Stimulated activated CD8-positive, alpha-beta memory T cell treated with anti-CD3 and anti-CD28 coated beads, Interleukin-4, amount 100 ng/mL, for 24 hours (primary cell): ENCODE results near the gene C12orf60.

Experiments
- DNase-seq: peaks from one replicate; pipeline ENCODE4 v3.0.0-alpha.2; 2020; ENCODE audit warnings: low read depth

The C12orf60 gene

DNA sequence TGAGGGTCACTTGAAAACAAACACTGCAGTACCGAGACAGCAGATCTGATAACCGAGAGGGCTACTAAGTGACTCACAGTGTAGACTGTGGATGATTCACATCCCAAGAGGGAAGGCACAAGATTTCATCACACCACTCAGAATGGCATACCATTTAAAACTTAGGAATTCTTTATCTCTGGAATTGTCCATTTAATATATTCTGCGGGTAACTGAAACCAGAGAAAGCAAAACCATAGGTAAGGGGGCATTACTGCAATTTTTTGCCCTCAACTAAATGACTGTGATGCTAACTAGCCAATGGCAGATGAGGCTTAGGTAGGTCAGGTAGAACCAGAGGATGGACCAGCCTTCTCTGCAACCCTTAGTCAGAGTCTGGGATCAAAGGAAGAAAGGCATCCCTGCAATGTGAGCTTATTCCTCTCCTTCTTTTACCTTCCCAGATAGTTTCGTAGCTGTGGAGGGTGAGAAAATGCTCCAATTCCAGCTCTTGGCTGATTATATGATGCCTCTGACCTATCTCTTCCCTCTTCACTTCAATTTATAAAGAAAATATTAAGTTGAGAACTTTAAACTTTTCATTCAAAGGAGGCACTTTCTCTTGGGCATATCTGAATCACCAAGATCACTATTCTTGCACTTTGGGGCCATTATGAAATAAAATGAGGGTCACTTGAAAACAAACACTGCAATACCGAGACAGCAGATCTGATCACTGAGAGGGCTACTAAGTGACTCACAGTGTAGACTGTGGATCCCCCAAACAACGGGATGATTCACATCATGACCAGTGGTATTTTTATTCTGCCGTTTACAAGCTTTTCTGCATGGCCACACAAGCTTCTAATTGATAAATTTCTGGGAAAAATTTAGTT lies 33.1 kb downstream of the C12orf60 start:
- no peak for DNase-seq

DNA sequence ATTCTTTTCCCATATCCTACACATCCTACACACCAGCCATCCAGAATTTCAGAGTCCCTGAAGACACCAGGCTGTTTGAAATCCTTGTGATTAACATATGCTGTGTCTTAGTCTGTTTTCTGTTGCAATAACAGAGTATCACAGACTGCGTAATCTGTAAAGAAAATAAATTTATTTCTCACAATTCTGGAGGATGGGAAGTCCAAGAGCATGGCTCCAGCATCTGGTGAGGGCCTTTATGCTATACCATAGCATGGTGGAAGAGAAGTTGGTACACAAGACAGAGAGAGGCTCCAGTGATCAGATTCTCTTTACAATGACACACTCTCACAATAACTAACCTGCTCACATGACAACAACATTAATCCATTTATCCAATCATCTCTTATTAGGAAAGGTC lies 35.8 kb downstream of the C12orf60 start:
- no peak for DNase-seq

DNA sequence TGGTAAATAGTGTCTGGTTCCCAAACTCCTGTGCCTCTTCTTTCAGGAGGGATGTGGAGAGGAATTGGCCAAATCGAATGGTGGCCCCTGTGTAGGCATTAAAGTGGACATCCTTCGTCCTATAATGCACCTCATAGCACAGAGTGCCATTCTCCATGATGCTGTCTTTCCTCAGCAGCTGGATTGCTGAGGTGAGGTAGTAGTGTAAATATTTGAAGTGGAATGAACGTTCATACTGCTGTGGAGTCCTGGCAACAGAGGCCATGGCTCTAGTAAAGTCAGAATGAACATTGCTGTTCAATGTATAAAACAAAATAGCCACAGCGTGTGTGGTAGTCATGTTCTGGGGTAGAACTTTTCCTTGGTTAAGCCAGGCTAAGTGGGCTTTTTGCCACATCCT lies 37.1 kb downstream of the C12orf60 start:
- DNase-seq = no peak

DNA sequence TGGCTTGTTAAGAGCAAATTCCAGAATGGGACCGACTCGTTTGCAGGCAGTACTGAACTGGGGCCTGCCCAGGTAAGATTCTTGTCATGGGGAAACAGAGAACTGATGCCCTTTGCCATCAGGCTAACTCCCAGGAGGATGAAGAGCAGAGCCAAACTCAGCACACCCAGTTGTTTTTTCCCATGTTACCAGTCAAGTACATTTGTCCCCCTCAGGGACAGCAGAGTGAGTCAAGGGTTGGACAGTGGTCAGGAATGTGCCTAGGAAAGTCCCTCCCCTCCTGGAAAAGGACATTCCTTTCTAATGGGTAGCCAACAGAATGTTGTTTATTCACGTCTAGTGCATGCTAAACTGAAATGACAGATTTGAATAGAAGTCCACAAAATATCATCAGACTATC lies 38.3 kb downstream of the C12orf60 start:
- DNase-seq = no peak

DNA sequence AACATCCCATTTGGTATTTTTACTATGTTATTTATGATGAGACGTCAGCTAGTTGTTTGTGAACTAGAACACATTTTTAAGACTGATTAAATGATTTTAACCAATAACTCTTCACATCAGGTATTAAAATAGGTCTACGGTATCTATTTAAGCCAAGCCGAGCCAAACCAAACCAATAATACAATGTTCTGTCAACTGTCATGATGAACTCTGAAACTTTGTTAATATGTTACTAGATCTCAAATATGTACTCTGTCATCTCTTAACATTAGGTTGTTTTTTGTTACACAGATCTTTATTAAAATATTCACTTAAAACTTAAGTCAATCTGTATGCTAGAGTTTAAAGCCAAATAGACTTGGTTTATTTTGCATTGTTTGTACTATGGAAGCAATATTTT lies 38.8 kb downstream of the C12orf60 start:
- no peak for DNase-seq

DNA sequence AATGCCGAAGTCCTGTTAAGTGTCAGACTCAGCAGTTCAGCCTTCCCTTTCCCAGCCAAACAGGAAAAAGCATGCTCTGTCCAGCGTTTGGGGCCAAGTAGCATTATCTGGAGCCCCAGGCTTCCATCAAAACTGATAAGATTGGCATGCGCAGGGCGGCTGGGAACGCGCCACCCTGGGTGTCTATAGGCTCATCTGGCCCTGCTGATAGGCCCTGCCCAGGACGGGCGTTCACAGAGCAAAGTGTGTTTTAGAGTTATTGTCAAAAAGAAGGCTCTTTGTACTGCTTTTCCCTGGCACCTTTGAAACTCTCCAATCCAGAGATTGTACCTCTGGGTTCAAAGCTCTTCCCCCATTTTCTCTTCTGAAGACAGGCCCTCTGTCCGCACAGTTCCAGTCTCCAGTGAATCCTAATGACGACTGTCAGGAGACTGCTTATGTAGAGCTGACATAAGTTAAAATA lies 40.0 kb downstream of the C12orf60 start, which contains the start of gene ART4:
TSS of gene ART4 (minus strand) at position 102 of the 463 bp plus-strand sequence. CDS start 413 bp downstream, outside the sequence.
- no peak for DNase-seq

DNA sequence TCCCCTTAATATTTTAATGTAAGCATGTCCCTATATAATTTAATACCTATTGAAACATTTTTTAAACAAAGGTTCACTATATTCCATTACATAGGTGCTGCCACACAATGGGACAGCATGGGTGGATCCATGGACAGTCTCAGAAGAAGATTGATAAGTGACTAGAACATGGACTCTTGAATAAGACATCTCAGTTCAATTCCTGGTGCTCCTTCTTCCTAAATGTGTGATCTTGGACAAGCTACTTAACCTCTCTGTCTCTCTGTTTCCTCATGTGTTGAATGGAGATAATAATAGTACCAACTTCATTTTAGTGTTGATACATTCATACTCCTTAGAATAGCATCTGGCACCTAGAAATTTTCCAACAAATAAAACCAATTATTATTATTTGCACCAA lies 40.9 kb downstream of the C12orf60 start:
- DNase-seq = no peak

DNA sequence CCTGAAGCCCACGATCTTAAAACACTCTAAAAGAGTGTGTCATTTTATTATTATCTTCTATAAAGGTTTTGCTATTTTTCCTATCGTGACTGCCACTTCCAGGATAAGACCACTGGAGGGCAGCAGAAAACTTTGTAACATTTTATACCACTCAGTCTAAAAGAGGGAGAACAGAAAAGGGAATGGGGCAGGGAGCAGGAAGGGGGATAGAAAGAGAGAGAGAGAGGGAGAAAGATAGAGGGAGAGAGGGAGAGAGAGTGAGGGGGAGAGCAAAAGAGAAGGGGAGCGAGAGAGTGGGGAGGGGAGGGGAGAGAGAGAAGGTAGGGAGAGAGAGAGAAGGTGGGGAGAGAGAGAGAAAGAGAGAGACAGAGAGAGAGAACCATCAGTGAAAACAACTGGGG lies 41.9 kb downstream of the C12orf60 start:
- no peak for DNase-seq

DNA sequence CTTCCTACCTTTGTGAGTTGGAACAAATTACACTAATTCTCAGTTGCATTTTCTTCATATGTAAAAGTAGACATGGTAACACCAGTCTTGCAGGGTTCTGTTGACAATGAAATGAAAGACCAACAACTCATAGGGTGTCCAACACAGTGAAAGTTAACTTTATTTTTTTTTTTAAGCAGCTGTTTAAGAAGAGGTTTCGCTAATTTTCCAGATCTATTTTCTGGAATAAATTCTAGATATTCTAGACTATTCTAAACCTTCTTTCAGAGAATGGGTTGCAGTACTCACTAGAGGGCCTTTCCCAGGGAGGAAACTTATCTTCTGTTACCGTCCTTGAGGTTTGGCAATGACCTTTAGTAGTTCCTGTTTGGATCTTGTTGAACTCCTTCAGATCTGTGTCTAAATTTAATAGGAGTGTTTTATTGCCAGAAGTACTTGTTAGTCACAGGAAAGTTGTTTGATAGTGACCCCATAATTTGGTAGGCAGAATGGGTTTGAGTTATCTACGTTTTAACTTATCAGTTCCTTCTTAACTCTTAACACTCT lies 42.6 kb downstream of the C12orf60 start:
- no peak for DNase-seq

DNA sequence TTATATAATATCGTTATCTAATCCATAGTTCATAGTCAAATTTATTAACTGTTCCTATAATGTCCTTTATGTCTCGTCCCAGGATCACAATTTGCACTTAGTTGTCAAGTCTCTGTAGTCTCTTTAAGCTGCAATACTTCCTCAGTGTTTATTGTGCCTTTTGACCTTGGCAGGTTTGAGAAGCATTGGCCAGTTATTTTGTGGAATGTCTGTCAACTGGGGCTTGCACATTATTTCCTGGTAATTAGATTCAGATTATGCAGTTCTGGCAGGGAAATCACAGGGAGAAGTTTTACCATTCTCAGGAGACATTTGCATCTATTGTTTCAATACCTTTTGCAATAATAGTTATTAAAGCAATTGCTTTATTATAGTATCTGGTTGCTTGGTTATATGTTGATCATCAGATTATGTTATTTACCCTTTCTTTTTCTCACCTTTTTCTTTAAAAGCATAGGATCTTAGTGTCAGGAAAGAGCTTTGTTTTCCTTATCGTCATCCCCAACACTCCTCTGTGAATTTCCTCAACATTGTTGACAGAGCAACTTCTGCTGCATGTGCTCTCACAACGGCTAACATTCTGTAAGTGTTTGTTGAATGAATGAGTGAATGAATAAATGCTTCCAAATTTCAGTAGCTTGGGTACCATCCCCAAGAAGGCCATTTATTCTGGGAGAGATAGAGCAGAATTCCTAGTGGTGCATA lies 43.6 kb downstream of the C12orf60 start:
- DNase-seq = no peak

DNA sequence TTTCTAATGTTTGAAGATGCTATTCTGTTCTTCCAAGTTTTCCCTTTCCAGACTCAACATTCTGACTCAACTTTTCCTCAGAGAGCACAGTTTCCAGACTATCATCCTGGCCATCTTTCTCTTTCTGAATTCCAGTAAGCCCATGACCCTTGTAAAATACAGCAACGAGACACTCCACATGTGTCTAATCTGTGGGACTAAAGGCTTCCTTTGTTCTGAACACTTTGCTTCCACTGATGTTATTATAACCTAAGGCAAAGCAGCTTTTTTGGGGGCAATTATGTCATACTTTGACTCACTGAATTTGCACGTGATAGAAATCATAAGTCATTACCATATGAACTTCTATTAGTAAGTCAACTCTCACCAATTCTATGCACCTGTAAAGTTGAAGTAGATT lies 46.2 kb downstream of the C12orf60 start:
- no peak for DNase-seq

DNA sequence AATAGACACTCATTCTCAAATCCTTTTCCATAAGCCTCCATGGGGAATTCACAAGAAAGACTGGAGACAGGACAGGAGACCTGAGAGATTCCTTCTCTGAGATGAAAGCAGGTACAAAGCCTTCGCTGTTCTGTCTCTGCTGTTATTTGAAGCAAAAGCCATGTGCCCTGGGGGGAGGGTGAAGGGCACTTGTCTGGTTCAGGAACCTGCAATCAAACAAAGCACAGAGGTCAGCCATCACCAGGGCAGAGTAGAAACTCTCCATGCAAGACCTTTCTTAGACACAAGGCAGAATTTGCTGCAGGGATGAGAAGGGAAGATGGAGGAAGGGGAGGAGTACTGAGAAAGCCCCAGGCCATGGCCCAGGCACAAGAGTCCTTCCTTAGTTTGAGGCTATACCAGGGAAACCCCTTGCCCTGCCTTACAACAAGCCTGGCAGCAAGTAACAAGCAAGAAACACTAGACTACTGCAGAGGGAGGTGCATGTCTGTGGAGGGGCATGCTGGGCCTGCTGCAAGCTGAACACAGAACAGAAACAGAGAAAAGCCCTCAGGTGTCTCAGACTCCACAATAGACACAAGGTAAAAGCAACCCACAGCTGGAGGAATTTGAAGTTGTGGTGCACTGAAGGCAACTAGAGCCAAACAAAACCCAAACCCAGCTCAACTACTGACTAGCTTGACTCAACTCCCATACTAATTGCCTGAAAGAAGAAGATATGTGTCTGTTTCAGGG lies 47.6 kb downstream of the C12orf60 start:
- DNase-seq = no peak

DNA sequence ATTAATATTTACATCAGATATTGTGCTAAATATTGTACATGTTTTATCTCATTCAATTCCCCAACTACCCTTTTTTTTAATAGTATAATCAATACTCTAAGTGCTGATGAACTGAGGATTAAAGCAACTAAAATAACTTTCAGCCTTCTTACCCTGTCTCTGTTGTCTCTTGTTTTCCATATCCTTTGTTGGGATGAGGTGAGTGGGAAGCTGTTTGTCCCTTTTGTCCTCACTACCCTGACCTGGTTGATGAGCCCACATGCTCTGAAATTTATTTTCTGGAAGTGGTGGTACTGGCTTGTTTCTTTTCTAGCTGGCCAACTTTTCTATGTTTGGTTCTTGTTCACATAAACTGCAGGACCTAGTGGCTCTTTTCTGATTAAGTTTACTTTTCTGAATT lies 49.4 kb downstream of the C12orf60 start:
- no peak for DNase-seq

DNA sequence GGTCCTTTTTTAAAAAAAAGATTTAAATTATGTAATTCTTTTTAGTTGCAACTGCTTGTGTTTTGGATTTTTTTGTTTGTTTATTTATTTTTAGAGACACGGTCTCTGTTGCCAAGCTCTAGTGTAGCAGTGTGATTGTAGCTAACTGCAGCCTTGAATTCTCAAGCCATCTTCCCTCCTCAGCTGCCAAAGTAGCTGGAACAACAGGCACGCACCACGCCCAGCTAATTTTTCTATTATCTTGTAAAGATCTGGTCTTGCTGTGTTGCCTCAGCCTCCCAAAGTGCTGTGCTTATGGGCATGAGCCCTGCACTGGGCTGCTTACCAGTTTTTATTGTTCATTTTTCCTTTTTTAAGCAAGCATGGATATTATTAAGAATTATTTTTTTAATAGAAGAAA lies 50.5 kb downstream of the C12orf60 start:
- DNase-seq = no peak

DNA sequence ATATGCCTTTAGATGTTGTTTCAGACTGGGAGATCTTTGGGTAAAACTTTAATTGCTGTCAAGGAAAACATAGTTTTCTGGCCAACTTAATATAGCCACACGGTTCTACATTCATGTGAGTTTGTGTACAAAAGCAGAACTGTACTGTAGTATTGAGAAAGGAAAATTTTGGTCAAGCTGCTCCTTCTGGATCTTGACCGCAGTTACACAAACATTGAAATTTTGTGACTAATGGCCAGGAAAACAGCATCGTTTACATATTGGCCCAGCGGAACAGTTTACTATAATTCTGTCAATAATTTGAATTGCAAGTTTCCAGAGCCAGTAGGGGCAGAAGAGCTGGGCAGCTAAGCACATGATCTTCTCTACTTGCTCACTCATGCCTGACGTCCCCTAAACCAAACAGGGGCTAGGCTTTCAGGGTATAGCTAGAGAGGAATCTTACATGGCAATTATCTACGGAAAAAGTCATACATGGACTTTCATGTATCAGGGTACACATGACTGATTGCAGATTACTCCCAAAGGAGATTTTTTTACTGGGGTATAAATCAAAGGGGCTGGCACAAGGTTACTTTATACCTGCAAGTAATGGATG lies 51.2 kb downstream of the C12orf60 start:
- DNase-seq = no peak

DNA sequence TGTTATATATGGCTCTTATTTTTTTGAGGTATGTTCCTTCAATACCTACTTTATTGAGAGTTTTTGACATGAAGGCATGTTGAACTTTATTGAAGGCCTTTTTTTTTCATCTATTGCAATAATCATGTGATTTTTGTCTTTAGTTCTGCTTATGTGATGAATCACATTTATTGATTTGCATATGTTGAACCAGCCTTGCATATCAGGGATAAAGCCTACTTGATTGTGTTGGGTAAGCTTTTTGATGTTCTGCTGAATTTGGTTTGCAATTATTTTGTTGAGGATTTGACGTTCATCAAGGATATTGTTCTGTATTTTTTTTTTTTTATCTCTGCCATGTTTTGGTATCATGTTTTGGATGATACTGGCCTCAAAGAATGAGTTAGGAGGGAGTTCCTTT lies 55.0 kb downstream of the C12orf60 start:
- DNase-seq = no peak

DNA sequence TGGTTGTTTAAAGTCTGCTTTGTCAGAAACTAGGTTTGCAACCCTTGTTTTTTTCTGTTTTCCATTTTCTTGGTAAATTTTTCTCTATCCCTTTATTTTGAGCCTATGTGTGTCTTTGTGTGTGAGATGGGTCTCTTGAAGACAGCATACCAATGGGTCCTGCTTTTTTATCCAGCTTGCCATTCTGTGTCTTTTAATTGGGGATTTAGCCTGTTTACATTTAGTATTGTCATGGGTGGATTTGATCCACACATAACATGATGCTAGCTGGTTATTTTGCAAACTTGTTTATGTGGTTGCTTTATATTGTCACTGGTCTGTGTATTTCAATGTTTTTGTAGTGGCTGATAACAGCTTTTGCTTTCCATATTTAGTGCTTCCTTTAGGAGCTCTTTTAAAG lies 57.0 kb downstream of the C12orf60 start:
- no peak for DNase-seq

DNA sequence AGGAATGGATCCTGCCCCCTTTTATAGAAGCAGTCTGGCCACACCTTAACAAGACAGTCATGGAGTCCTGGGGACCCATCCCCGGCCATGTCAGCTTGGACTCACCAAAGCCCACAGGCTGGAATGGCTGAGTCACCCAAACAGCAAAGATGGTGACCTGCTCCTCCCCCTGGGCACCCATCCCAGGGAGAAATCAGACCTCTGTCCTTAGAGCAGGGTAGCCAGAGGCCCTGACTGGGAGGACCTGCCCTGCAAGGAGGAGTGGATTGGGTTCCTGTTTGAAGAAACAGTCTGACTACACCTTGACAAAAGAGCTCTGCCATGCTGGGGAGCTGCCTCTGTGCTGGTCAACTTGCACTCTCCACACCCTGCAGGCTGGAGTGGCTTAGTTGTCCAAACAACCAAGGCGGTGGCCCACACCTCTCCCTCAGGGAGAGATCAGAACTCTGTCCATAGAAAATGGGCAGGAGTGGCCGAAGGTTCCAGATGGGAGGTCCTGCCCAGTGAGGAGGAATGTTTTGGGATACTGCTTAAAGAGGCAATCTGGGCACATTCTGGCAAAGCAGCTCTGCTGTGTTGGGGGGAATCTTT lies 65.5 kb downstream of the C12orf60 start:
- DNase-seq = no peak

DNA sequence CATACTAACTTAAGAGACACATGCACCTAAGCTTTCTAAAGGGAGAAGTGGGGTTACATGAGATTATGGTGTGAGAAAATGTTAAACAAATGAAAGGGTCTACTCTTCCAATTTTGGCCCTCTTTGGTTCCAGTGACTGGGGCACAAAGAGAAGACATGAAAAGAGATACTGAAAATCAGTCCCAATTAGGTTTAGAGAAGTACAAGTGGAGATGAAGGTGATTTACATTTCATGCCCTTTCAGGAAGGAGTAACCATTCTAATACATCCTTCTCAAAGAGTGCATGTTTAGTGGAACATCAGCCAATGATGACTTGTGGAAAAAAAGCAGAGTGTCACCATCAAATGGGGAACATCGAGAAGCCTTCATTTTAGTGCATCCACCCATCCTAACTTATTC lies 67.8 kb downstream of the C12orf60 start:
- DNase-seq = no peak

DNA sequence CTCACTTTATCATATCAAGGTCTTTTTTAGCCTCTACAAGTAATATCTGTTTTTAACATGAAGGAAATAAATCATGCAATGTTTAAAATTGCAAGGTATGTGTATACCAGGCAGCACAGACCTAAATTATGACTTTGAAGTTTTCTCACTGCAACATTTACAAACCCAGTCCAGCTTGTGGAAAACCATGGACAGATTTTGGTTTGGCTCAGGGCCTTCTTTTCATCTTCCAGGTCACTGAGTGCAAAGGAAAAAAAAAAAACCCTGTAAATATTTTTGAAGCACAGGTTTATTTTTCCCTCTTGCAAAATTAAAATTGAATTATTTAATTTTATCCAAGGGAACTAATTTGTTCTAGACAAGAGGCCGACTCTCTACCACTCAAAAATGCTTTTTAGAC lies 68.4 kb downstream of the C12orf60 start:
- no peak for DNase-seq

DNA sequence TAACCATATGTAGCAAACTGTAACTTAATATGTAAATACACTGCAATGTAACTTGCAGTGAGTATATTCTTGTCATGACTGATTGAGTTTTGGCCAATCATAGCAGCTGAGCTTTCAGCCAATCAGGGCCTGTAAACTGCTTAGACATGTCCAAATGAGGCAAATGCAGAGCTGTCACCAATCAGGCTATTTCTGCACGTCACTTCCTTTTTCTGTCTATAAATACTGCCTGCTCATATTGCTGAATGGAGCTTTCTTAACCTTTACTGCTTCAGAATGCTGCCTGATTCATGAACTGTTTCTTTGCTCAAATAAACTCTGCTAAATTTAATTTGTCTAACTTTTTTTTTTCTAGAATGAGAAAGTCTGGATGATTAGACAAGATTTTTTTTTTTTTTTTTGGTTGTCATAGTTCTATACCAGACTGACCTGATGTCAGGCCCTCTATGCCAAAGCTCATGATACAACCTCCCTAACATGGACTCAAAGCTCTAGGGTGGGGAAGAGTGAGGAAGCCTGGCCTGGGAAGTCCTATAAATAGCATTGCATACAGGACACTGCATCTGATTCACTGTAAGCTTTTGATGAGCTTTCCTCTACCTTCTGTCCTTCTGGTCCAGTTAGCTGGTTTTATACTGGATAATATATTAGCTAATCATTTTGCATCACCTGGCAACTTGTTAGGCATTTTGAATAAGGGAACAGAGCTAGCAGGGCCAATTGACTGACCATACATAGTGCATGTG lies 70.1 kb downstream of the C12orf60 start:
- DNase-seq = no peak
